HepG2 (cell line): ENCODE results near the gene NRL. TPM values are rescaled to one million over a fixed set of nuclear protein-coding genes. Genes with fewer than 3 reads are reported as not detected.

Experiments used
- CREM ChIP-seq, 2 experiments: sonication (generic) in 1 of 2; formaldehyde crosslinking in 1 of 2; IDR thresholded peaks; 2 replicates each; pipeline versions ENCODE4 v1.4.0 to v1.6.1; 2016 to 2020; ENCODE audit warnings: antibody characterized with exemption in 1 of 2, mild to moderate bottlenecking in 1 of 2, missing genetic modification reagents in 1 of 2
- KDM6A ChIP-seq: IDR thresholded peaks from 2 replicates; pipeline ENCODE4 v1.6.1; 2016; ENCODE audit warnings: low read depth
- NFKBIZ ChIP-seq: IDR thresholded peaks from 2 replicates; pipeline ENCODE4 v1.6.1; 2018; ENCODE audit warnings: missing genetic modification reagents, missing compliant biosample characterization
- TRIM24 ChIP-seq: sonication (generic); formaldehyde crosslinking; IDR thresholded peaks from 2 replicates; pipeline ENCODE4 v1.8.0; 2022; ENCODE audit warnings: mild to moderate bottlenecking, missing genetic modification reagents
- TSC22D2 ChIP-seq: sonication (generic); formaldehyde crosslinking; IDR thresholded peaks from 2 replicates; pipeline ENCODE4 v1.5.1; 2020; ENCODE audit warnings: missing genetic modification reagents, mild to moderate bottlenecking, borderline replicate concordance
- ZC3H13 ChIP-seq: sonication (generic); formaldehyde crosslinking; IDR thresholded peaks from 2 replicates; pipeline ENCODE4 v1.8.1; 2023; ENCODE audit warnings: mild to moderate bottlenecking, missing genetic modification reagents, moderate library complexity
- ZNF3 ChIP-seq: IDR thresholded peaks from 2 replicates; pipeline ENCODE4 v1.7.0; 2017; ENCODE audit warnings: inconsistent platforms
- ZNF552 ChIP-seq: sonication (generic); formaldehyde crosslinking; IDR thresholded peaks from 2 replicates; pipeline ENCODE4 v1.9.0; 2022; ENCODE audit warnings: missing genetic modification reagents, mild to moderate bottlenecking, borderline replicate concordance
- ZNF563 ChIP-seq: sonication (generic); formaldehyde crosslinking; IDR thresholded peaks from 2 replicates; pipeline ENCODE4 v1.8.0; 2022; ENCODE audit warnings: mild to moderate bottlenecking, moderate library complexity, missing genetic modification reagents
- polyA plus RNA-seq, 8 experiments: library from polyadenylated mRNA; depleted of rRNA in 3 of 8; stranded (reverse) in 7 of 8; unstranded in 1 of 8; fragments of >200 nt; fragmentation: Illumina TruSeq in 4 of 8; extraction: Trizol in 4 of 8; gene quantifications; 2 replicates each; pipeline versions ENCODE4 v1.2.1 to v1.2.3, GENCODE V29; 2011 to 2016; ENCODE audit warnings: low read depth in 4 of 8, missing spikeins in 1 of 8, mixed read lengths in 1 of 8; ENCODE audit not compliant: insufficient read depth in 1 of 8
- total RNA-seq, 5 experiments: library from RNA; depleted of rRNA; stranded (reverse); fragments of >200 nt; fragmentation: Illumina TruSeq; extraction: Trizol; gene quantifications; 2 replicates each; pipeline ENCODE4 v1.2.3, GENCODE V29; 2016; ENCODE audit warnings: low read depth in 1 of 5
- TF ChIP-seq, protein P1 (sequence below): sonication (generic); formaldehyde crosslinking; IDR thresholded peaks from 2 replicates; pipeline ENCODE4 v1.8.1; 2023; ENCODE audit warnings: mild to moderate bottlenecking, missing genetic modification reagents, borderline replicate concordance
- TF ChIP-seq, protein P2 (sequence below): sonication (generic); formaldehyde crosslinking; conservative IDR thresholded peaks from 2 replicates; pipeline ENCODE4 v1.8.0; 2022; ENCODE audit warnings: mild to moderate bottlenecking, moderate library complexity, missing genetic modification reagents
- TF ChIP-seq, protein P3 (sequence below): sonication (generic); formaldehyde crosslinking; IDR thresholded peaks from 2 replicates; pipeline ENCODE4 v1.4.0; 2020; ENCODE audit warnings: missing genetic modification reagents
- TF ChIP-seq, protein P4 (sequence below): sonication (generic); formaldehyde crosslinking; IDR thresholded peaks from 2 replicates; pipeline ENCODE4 v1.4.0; 2020; ENCODE audit warnings: mild to moderate bottlenecking, low read depth, missing genetic modification reagents
- TF ChIP-seq, protein P5 (sequence below): sonication (generic); formaldehyde crosslinking; IDR thresholded peaks from 2 replicates; pipeline ENCODE4 v1.4.0; 2020; ENCODE audit warnings: missing genetic modification reagents, borderline replicate concordance

NRL gene
- total and polyA plus RNA-seq, 2 of the 13 experiments (the other 11 are each of a cell fraction or from before 2014, with no cell fraction given), result 2.5 to 4.7 TPM

DNA sequence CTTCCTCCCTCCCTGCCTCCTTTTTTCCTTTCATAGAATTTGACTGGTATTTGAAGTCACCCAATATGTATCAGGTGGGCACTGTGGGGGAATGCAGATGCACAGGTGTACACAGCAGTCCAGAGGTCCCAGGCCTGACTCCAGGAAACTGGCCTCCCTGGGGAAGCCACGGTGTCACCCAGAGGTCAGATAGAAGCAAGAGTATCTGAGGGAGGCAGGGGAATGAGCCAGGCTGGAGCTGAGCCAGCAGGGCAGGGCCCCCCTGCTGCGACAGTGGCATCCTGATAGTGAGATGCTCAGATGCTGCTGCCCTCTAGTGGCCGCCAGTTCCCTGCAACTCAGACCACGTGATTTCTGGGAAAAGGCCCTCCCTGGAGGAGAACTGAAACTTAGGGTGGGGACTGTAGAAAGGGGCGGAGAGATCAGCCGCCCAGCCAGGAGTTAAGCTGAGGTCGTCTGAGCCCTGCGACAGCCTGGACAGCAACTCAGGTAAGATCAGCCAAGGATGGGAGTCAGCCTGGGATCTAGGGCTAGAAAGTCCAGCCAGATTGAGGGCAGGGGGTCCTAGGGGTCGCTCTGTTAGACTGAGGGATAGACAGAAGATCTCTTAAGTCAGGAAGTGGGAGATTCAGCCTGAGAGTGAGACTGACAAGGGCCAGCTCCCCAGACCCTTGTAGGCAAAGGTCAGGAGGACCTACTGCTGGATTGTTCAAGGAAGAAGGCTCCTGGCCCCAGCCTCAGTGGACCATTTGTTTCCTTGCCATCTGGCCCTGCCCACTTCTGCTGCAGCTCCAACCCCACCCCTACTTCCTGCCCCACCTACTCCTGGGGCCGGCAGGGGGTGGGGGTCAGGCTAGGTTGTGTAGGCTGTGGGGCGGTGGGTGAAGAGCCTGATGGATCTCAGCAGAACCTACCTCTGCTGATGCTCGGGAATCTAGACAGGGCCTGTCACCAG lies 46.4 kb upstream of the NRL start, which contains the start of gene IRF9 (continued):
- peak; percentile 99 for TF ChIP-seq ZNF552 (CRISPR knock-in tag)
- TF ChIP-seq NFKBIZ (CRISPR knock-in tag), result peak; percentile 98
- TF ChIP-seq ZC3H13 (CRISPR knock-in tag), result peak; percentile 97
- peak; percentile 77 for TF ChIP-seq CREM (IDR thresholded peaks at IDR 0.05)
- no peak; the same call in 1 of the 2 replicates for TF ChIP-seq CREM (CRISPR knock-in tag; IDR thresholded peaks at IDR 0.05)
- peak; percentile 73; the same call in 1 of the 2 replicates for TF ChIP-seq ZNF3
- TF ChIP-seq ZNF563 (CRISPR knock-in tag), result no peak; the same call in 1 of the 2 replicates
- TF ChIP-seq, protein P1, sequence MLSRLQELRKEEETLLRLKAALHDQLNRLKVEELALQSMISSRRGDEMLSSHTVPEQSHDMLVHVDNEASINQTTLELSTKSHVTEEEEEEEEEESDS (CRISPR knock-in tag), result peak; percentile 54; the same call in 1 of the 2 replicates
- TF ChIP-seq TRIM24 (CRISPR knock-in tag), result no peak
- TF ChIP-seq, protein P2, sequence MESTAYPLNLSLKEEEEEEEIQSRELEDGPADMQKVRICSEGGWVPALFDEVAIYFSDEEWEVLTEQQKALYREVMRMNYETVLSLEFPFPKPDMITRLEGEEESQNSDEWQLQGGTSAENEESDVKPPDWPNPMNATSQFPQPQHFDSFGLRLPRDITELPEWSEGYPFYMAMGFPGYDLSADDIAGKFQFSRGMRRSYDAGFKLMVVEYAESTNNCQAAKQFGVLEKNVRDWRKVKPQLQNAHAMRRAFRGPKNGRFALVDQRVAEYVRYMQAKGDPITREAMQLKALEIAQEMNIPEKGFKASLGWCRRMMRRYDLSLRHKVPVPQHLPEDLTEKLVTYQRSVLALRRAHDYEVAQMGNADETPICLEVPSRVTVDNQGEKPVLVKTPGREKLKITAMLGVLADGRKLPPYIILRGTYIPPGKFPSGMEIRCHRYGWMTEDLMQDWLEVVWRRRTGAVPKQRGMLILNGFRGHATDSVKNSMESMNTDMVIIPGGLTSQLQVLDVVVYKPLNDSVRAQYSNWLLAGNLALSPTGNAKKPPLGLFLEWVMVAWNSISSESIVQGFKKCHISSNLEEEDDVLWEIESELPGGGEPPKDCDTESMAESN (CRISPR knock-in tag), result peak; percentile 95; the same call in 1 of the 2 replicates
- TF ChIP-seq, protein P3, sequence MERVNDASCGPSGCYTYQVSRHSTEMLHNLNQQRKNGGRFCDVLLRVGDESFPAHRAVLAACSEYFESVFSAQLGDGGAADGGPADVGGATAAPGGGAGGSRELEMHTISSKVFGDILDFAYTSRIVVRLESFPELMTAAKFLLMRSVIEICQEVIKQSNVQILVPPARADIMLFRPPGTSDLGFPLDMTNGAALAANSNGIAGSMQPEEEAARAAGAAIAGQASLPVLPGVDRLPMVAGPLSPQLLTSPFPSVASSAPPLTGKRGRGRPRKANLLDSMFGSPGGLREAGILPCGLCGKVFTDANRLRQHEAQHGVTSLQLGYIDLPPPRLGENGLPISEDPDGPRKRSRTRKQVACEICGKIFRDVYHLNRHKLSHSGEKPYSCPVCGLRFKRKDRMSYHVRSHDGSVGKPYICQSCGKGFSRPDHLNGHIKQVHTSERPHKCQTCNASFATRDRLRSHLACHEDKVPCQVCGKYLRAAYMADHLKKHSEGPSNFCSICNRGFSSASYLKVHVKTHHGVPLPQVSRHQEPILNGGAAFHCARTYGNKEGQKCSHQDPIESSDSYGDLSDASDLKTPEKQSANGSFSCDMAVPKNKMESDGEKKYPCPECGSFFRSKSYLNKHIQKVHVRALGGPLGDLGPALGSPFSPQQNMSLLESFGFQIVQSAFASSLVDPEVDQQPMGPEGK (CRISPR knock-in tag), result peak; percentile 100
- TF ChIP-seq, protein P4, sequence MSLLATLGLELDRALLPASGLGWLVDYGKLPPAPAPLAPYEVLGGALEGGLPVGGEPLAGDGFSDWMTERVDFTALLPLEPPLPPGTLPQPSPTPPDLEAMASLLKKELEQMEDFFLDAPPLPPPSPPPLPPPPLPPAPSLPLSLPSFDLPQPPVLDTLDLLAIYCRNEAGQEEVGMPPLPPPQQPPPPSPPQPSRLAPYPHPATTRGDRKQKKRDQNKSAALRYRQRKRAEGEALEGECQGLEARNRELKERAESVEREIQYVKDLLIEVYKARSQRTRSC, result no peak
- peak; percentile 100 for TF ChIP-seq TSC22D2 (CRISPR knock-in tag)
- TF ChIP-seq, protein P5, sequence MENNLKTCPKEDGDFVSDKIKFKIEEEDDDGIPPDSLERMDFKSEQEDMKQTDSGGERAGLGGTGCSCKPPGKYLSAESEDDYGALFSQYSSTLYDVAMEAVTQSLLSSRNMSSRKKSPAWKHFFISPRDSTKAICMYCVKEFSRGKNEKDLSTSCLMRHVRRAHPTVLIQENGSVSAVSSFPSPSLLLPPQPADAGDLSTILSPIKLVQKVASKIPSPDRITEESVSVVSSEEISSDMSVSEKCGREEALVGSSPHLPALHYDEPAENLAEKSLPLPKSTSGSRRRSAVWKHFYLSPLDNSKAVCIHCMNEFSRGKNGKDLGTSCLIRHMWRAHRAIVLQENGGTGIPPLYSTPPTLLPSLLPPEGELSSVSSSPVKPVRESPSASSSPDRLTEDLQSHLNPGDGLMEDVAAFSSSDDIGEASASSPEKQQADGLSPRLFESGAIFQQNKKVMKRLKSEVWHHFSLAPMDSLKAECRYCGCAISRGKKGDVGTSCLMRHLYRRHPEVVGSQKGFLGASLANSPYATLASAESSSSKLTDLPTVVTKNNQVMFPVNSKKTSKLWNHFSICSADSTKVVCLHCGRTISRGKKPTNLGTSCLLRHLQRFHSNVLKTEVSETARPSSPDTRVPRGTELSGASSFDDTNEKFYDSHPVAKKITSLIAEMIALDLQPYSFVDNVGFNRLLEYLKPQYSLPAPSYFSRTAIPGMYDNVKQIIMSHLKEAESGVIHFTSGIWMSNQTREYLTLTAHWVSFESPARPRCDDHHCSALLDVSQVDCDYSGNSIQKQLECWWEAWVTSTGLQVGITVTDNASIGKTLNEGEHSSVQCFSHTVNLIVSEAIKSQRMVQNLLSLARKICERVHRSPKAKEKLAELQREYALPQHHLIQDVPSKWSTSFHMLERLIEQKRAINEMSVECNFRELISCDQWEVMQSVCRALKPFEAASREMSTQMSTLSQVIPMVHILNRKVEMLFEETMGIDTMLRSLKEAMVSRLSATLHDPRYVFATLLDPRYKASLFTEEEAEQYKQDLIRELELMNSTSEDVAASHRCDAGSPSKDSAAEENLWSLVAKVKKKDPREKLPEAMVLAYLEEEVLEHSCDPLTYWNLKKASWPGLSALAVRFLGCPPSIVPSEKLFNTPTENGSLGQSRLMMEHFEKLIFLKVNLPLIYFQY (CRISPR knock-in tag), result peak; percentile 91
- peak; percentile 81 for TF ChIP-seq KDM6A (CRISPR knock-in tag)
